ENCODE measurements around the gene CNR2. TPM values are rescaled to one million over a fixed set of nuclear protein-coding genes. Genes with fewer than 3 reads are reported as not detected.

Gene CNR2
- total RNA-seq, 2 experiments from 2014 or later = 0.04 to 0.07 TPM

- CTCF ChIA-PET = interaction anchor here (0.6 to 2.8 kb wide), 2 partner anchors 12 to 88 kb away, joined by 3 to 16 read pairs; no protein-coding TSS in a partner anchor
- Mint-ChIP-seq H3K9me3 (no peaks in the 10 kb centered on the region), H3K36me3 (ENCODE audit: low read depth) (no peaks in the 10 kb centered on the region), H3K27me3 (peaks cover 35% of the 10 kb centered on the region), H3K27ac (no peak overlapping the region), H3K4me3 (no peak overlapping the region), H3K4me1 (peaks cover 15% of the 10 kb centered on the region)
- POLR2A ChIA-PET = no interaction called here
- DNase-seq = no peak
Observed at GRCh38 chr1:23897083-23897482, 16.1 kb downstream of the CNR2 start.

- Mint-ChIP-seq H3K4me3 (no peak overlapping the region), H3K36me3 (ENCODE audit: low read depth) (no peaks in the 10 kb centered on the region), H3K9me3 (no peaks in the 10 kb centered on the region), H3K27ac (no peak overlapping the region), H3K4me1 (peaks cover 15% of the 10 kb centered on the region), H3K27me3 (peaks cover 35% of the 10 kb centered on the region)
- no peak for DNase-seq
- ChIA-PET POLR2A (no interaction called here), CTCF (interaction anchor here (0.6 to 2.8 kb wide), 2 partner anchors 12 to 89 kb away, joined by 3 to 16 read pairs; no protein-coding TSS in a partner anchor)
Observed at GRCh38 chr1:23896491-23896890, 16.7 kb downstream of the CNR2 start.

- ChIA-PET POLR2A (no interaction called here), CTCF (interaction anchor here (2.8 kb wide), 1 partner anchor 13 kb away, joined by 16 read pairs; no protein-coding TSS in a partner anchor)
- Mint-ChIP-seq H3K9me3 (no peaks in the 10 kb centered on the region), H3K36me3 (ENCODE audit: low read depth) (no peaks in the 10 kb centered on the region), H3K27ac (no peak overlapping the region), H3K27me3 (peaks cover 30% of the 10 kb centered on the region), H3K4me3 (no peak overlapping the region), H3K4me1 (peaks cover 15% of the 10 kb centered on the region)
- DNase-seq = no peak
Observed at GRCh38 chr1:23895993-23896392, 17.2 kb downstream of the CNR2 start.

- H3K9me3 Mint-ChIP-seq = no peaks in the 10 kb centered on the region
- H3K36me3 Mint-ChIP-seq (ENCODE audit: low read depth) = no peaks in the 10 kb centered on the region
- DNase-seq = no peak
- H3K27me3 Mint-ChIP-seq = peaks cover 22% of the 10 kb centered on the region
- ChIA-PET CTCF (interaction anchor here (0.6 kb wide), 1 partner anchor 123 kb away, joined by 3 read pairs; no protein-coding TSS in a partner anchor), POLR2A (no interaction called here)
- H3K4me3 Mint-ChIP-seq = no peak overlapping the region
- no peak overlapping the region for H3K27ac Mint-ChIP-seq
- peaks cover 14% of the 10 kb centered on the region for H3K4me1 Mint-ChIP-seq
Observed at GRCh38 chr1:23895082-23895481, 18.1 kb downstream of the CNR2 start.

- H3K4me3 Mint-ChIP-seq = no peak overlapping the region
- no peaks in the 10 kb centered on the region for H3K36me3 Mint-ChIP-seq (ENCODE audit: low read depth)
- H3K4me1 Mint-ChIP-seq = no peaks in the 10 kb centered on the region
- CTCF ChIA-PET = no interaction called here
- no peaks in the 10 kb centered on the region for H3K9me3 Mint-ChIP-seq
- H3K27ac Mint-ChIP-seq = no peak overlapping the region
- peaks cover 11% of the 10 kb centered on the region for H3K27me3 Mint-ChIP-seq
- POLR2A ChIA-PET = no interaction called here
- DNase-seq = no peak
Observed at GRCh38 chr1:23889074-23889473, 24.1 kb downstream of the CNR2 start.

- H3K27ac Mint-ChIP-seq = no peak overlapping the region
- no peaks in the 10 kb centered on the region for H3K9me3 Mint-ChIP-seq
- no peaks in the 10 kb centered on the region for H3K36me3 Mint-ChIP-seq (ENCODE audit: low read depth)
- ChIA-PET CTCF (interaction anchor here (0.6 to 1.1 kb wide), 2 partner anchors 75 to 79 kb away, joined by 3 to 4 read pairs; no protein-coding TSS in a partner anchor), POLR2A (no interaction called here)
- no peak overlapping the region for H3K4me3 Mint-ChIP-seq
- no peak for DNase-seq
- H3K4me1 Mint-ChIP-seq = no peaks in the 10 kb centered on the region
- H3K27me3 Mint-ChIP-seq = no peaks in the 10 kb centered on the region
Observed at GRCh38 chr1:23885222-23885621, 27.9 kb downstream of the CNR2 start.

GRCh38 chr1:23882746-23883145 lies 30.4 kb downstream of the CNR2 start:
- no peak for DNase-seq
- H3K27me3 Mint-ChIP-seq = no peaks in the 10 kb centered on the region
- H3K27ac Mint-ChIP-seq = no peak overlapping the region
- ChIA-PET POLR2A (no interaction called here), CTCF (no interaction called here)
- H3K4me1 Mint-ChIP-seq = no peaks in the 10 kb centered on the region
- H3K9me3 Mint-ChIP-seq = peaks cover 16% of the 10 kb centered on the region
- H3K4me3 Mint-ChIP-seq = no peak overlapping the region
- H3K36me3 Mint-ChIP-seq (ENCODE audit: low read depth) = peaks cover 4% of the 10 kb centered on the region

GRCh38 chr1:23879809-23880208 lies 33.4 kb downstream of the CNR2 start:
- ChIA-PET POLR2A (no interaction called here), CTCF (interaction anchor here (1.3 kb wide), 1 partner anchor 62 kb away, joined by 3 read pairs; no protein-coding TSS in a partner anchor)
- no peaks in the 10 kb centered on the region for H3K4me1 Mint-ChIP-seq

GRCh38 chr1:23878668-23879067 lies 34.5 kb downstream of the CNR2 start:
- DNase-seq = no peak
- ChIA-PET POLR2A (no interaction called here), CTCF (interaction anchor here (0.6 to 1.3 kb wide), 5 partner anchors 9 to 369 kb away, joined by 3 to 5 read pairs (median 4); no protein-coding TSS in a partner anchor)
- H3K27me3 Mint-ChIP-seq = peaks cover 3% of the 10 kb centered on the region
- no peaks in the 10 kb centered on the region for H3K4me1 Mint-ChIP-seq
- peaks cover 7% of the 10 kb centered on the region for H3K36me3 Mint-ChIP-seq (ENCODE audit: low read depth)
- H3K9me3 Mint-ChIP-seq = peaks cover 22% of the 10 kb centered on the region
- no peak overlapping the region for H3K27ac Mint-ChIP-seq
- no peak overlapping the region for H3K4me3 Mint-ChIP-seq

More at GRCh38 chr1:23879809-23880208, 33.4 kb downstream of the CNR2 start:
- peaks cover 7% of the 10 kb centered on the region for H3K36me3 Mint-ChIP-seq (ENCODE audit: low read depth)
- H3K27me3 Mint-ChIP-seq = peaks cover 3% of the 10 kb centered on the region
- no peak for DNase-seq
- no peak overlapping the region for H3K27ac Mint-ChIP-seq
- H3K4me3 Mint-ChIP-seq = no peak overlapping the region
- peaks cover 22% of the 10 kb centered on the region for H3K9me3 Mint-ChIP-seq

GRCh38 chr1:23875382-23875781 lies 37.8 kb downstream of the CNR2 start:
- no peak for DNase-seq
- Mint-ChIP-seq H3K4me3 (no peak overlapping the region), H3K9me3 (peaks cover 22% of the 10 kb centered on the region), H3K4me1 (no peaks in the 10 kb centered on the region), H3K36me3 (ENCODE audit: low read depth) (peaks cover 7% of the 10 kb centered on the region), H3K27ac (no peak overlapping the region), H3K27me3 (peaks cover 3% of the 10 kb centered on the region)
- ChIA-PET CTCF (interaction anchor here (0.9 kb wide), 1 partner anchor 28 kb away, joined by 4 read pairs; no protein-coding TSS in a partner anchor), POLR2A (no interaction called here)

- Mint-ChIP-seq H3K36me3 (ENCODE audit: low read depth) (peaks cover 2% of the 10 kb centered on the region), H3K27me3 (peaks cover 7% of the 10 kb centered on the region), H3K4me3 (no peak overlapping the region), H3K4me1 (peaks cover 11% of the 10 kb centered on the region), H3K27ac (no peak overlapping the region), H3K9me3 (peaks cover 6% of the 10 kb centered on the region)
- no peak for DNase-seq
- ChIA-PET POLR2A (no interaction called here), CTCF (no interaction called here)
Observed at GRCh38 chr1:23872421-23872820, 40.7 kb downstream of the CNR2 start.

- Mint-ChIP-seq H3K9me3 (no peaks in the 10 kb centered on the region), H3K4me3 (peak overlapping the region; percentile 75), H3K27ac (peak overlapping the region; percentile 33), H3K27me3 (peaks cover 4% of the 10 kb centered on the region), H3K36me3 (ENCODE audit: low read depth) (peaks cover 4% of the 10 kb centered on the region), H3K4me1 (peaks cover 31% of the 10 kb centered on the region)
- POLR2A ChIA-PET = no interaction called here
- CTCF ChIA-PET = interaction anchor here (1.8 to 2.1 kb wide), 2 partner anchors 9 to 13 kb away, joined by 5 to 6 read pairs; no protein-coding TSS in a partner anchor
- no peak for DNase-seq
Observed at GRCh38 chr1:23869051-23869450, 44.1 kb downstream of the CNR2 start.

GRCh38 chr1:23868557-23869016 lies 44.6 kb downstream of the CNR2 start:
- peak overlapping the region; percentile 75 for H3K4me3 Mint-ChIP-seq
- no peaks in the 10 kb centered on the region for H3K9me3 Mint-ChIP-seq
- ChIA-PET CTCF (interaction anchor here (0.9 to 2.1 kb wide), 3 partner anchors 10 to 59 kb away, joined by 3 to 6 read pairs (median 5); no protein-coding TSS in a partner anchor), POLR2A (no interaction called here)
- peak overlapping the region; percentile 78 for H3K27ac Mint-ChIP-seq
- peaks cover 4% of the 10 kb centered on the region for H3K36me3 Mint-ChIP-seq (ENCODE audit: low read depth)
- DNase-seq = no peak
- peaks cover 4% of the 10 kb centered on the region for H3K27me3 Mint-ChIP-seq
- H3K4me1 Mint-ChIP-seq = peaks cover 31% of the 10 kb centered on the region

Measured in activated CD4-positive, alpha-beta T cell treated with anti-CD3 and anti-CD28 coated beads, Interleukin-2, amount 10 ng/mL, durations not matched to agents 7 days and 5 days (primary cell).